Hepatocyte (in vitro differentiated cells): ENCODE data around the gene RCHY1. TPM values are rescaled to one million over a fixed set of nuclear protein-coding genes. Genes with fewer than 3 reads are reported as not detected.

Experiments used
- DNase-seq: peaks from one replicate; pipeline ENCODE4 v3.0.0-alpha.2; 2016; ENCODE audit warnings: low spot score
- H2AFZ ChIP-seq: fragments of 200-600 bp; sonication (generic); 2 replicates; pipeline ENCODE4 v1.6.0; 2016; ENCODE audit warnings: antibody characterized with exemption, mild to moderate bottlenecking
- H3K27ac ChIP-seq: fragments of 200-600 bp; sonication (generic); 2 replicates; pipeline ENCODE4 v1.5.1; 2016; ENCODE audit warnings: mild to moderate bottlenecking
- H3K27me3 ChIP-seq: fragments of 200-600 bp; sonication (generic); 2 replicates; pipeline ENCODE4 v1.6.1; 2016
- H3K36me3 ChIP-seq: fragments of 200-600 bp; sonication (generic); replicated peaks from 2 replicates; pipeline ENCODE4 v1.5.1; 2016; ENCODE audit warnings: low read depth; ENCODE audit not compliant: insufficient read depth
- H3K4me1 ChIP-seq: fragments of 200-600 bp; sonication (generic); 2 replicates; pipeline ENCODE4 v1.5.1; 2016; ENCODE audit warnings: mild to moderate bottlenecking, moderate library complexity; ENCODE audit not compliant: insufficient read depth
- H3K4me2 ChIP-seq: fragments of 200-600 bp; sonication (generic); 2 replicates; pipeline ENCODE4 v1.6.0; 2016
- H3K4me3 ChIP-seq: fragments of 200-600 bp; sonication (generic); 2 replicates; pipeline ENCODE4 v1.5.1; 2016; ENCODE audit warnings: mild to moderate bottlenecking
- H3K79me2 ChIP-seq: fragments of 200-600 bp; sonication (generic); 2 replicates; pipeline ENCODE4 v1.6.0; 2017; ENCODE audit warnings: mild to moderate bottlenecking
- H3K9me2 ChIP-seq: fragments of 200-600 bp; sonication (generic); replicated peaks from 2 replicates; pipeline ENCODE4 v1.6.0; 2017; ENCODE audit warnings: mild to moderate bottlenecking; ENCODE audit not compliant: insufficient read depth
- H3K9me3 ChIP-seq: fragments of 200-600 bp; sonication (generic); 2 replicates; pipeline ENCODE4 v1.5.1; 2016; ENCODE audit warnings: low read depth, mild to moderate bottlenecking
- H4K20me1 ChIP-seq: fragments of 200-600 bp; sonication (generic); 2 replicates; pipeline ENCODE4 v1.6.0; 2016; ENCODE audit warnings: mild to moderate bottlenecking; ENCODE audit not compliant: insufficient read depth, poor library complexity, severe bottlenecking
- CTCF ChIP-seq: fragments of 200-600 bp; sonication (generic); IDR thresholded peaks from 2 replicates; pipeline ENCODE4 v1.5.1; 2016; ENCODE audit warnings: antibody characterized with exemption, mild to moderate bottlenecking; ENCODE audit not compliant: poor library complexity
- EZH2 ChIP-seq: fragments of 200-600 bp; sonication (generic); IDR thresholded peaks from 2 replicates; pipeline ENCODE4 v1.6.1; 2016; ENCODE audit warnings: antibody characterized with exemption, mild to moderate bottlenecking, borderline replicate concordance
- EZH2phosphoT487 ChIP-seq: fragments of 200-600 bp; sonication (generic); IDR thresholded peaks from one replicate; pipeline ENCODE4 v1.6.1; 2018; ENCODE audit warnings: antibody characterized with exemption, mild to moderate bottlenecking, low read depth, moderate library complexity; ENCODE audit not compliant: unreplicated experiment, severe bottlenecking
- WGBS: methylation state at CpG from one replicate; pipeline ENCODE4 v1.1.6; 2016; ENCODE audit warnings: low lambda C conversion rate; ENCODE audit errors: missing lambda C conversion rate; 5-methylcytosine and 5-hydroxymethylcytosine counted together
- polyA plus RNA-seq: library from polyadenylated mRNA; unstranded; fragments of >200 nt; fragmentation: Nextera tagmentation; extraction: Ambion mirVana; gene quantifications from 2 replicates; pipeline ENCODE4 v1.2.1, GENCODE V29; 2016
- total RNA-seq: library from RNA; depleted of rRNA; stranded (reverse); fragments of >200 nt; gene quantifications from 2 replicates; pipeline ENCODE4 v1.2.3, GENCODE V29; 2014

Gene RCHY1
- total and polyA plus RNA-seq, 2 experiments from 2014 or later = 29.1 to 43.3 TPM

GRCh38 chr4:75530556-75531322, 16.5 kb upstream of the RCHY1 start:
- no peak for DNase-seq
- WGBS = 96% methylated on average over 2 of the region's 2 CpGs
- Histone ChIP-seq H3K27me3 (no peaks in the 10 kb centered on the region), H3K79me2 (no peaks in the 10 kb centered on the region), H3K36me3 (no peaks in the 10 kb centered on the region), H3K9me3 (no peaks in the 10 kb centered on the region), H3K4me1 (no peaks in the 10 kb centered on the region), H4K20me1 (no peaks in the 10 kb centered on the region), H3K4me2 (no peak overlapping the region), H2AFZ (no peak overlapping the region), H3K27ac (no peak overlapping the region), H3K9me2 (no peaks in the 10 kb centered on the region), H3K4me3 (no peak overlapping the region)
- no peak for TF ChIP-seq EZH2phosphoT487
- TF ChIP-seq EZH2 = no peak
- no peak for TF ChIP-seq CTCF

GRCh38 chr4:75527482-75527881, 13.3 kb upstream of the RCHY1 start:
- H3K79me2 ChIP-seq = no peaks in the 10 kb centered on the region
- H3K4me3 ChIP-seq = no peak overlapping the region
- no peak overlapping the region for H3K27ac ChIP-seq
- no peak overlapping the region for H2AFZ ChIP-seq
- no peaks in the 10 kb centered on the region for H3K36me3 ChIP-seq
- no peaks in the 10 kb centered on the region for H3K9me3 ChIP-seq
- no peaks in the 10 kb centered on the region for H3K27me3 ChIP-seq
- no peaks in the 10 kb centered on the region for H3K4me1 ChIP-seq
- TF ChIP-seq EZH2 (no peak), EZH2phosphoT487 (no peak), CTCF (no peak)
- H3K4me2 ChIP-seq = no peak overlapping the region
- no peaks in the 10 kb centered on the region for H4K20me1 ChIP-seq
- H3K9me2 ChIP-seq = no peaks in the 10 kb centered on the region
- DNase-seq = no peak

GRCh38 chr4:75525910-75526309, 11.7 kb upstream of the RCHY1 start:
- no peak overlapping the region for H3K4me3 ChIP-seq
- WGBS = 88% methylated on average over 1 of the region's 1 CpG

More at GRCh38 chr4:75525910-75526309, 11.7 kb upstream of the RCHY1 start:
- Histone ChIP-seq H3K9me3 (no peaks in the 10 kb centered on the region), H2AFZ (no peak overlapping the region), H4K20me1 (no peaks in the 10 kb centered on the region), H3K36me3 (no peaks in the 10 kb centered on the region), H3K79me2 (no peaks in the 10 kb centered on the region), H3K4me2 (no peak overlapping the region), H3K27ac (no peak overlapping the region), H3K27me3 (no peaks in the 10 kb centered on the region), H3K4me1 (no peaks in the 10 kb centered on the region), H3K9me2 (no peaks in the 10 kb centered on the region)
- no peak for DNase-seq
- TF ChIP-seq CTCF = no peak
